Measurements from ENCODE around the gene DDX1. TPM values are rescaled to one million over a fixed set of nuclear protein-coding genes. Genes with fewer than 3 reads are reported as not detected.
"Not testable (repeated sequence)": the region's sequence is repeated elsewhere in the genome, so short reads cannot be mapped to it uniquely, and the experiment has no call there.

DDX1 gene
- 90.9 TPM for total RNA-seq
- long read RNA-seq, transcript DDX1-201 (26 exons, 2,739 nt): major isoform, 189 of 254 reads
- long read RNA-seq, partial matches to known transcripts: 48 of 254 reads
- long read RNA-seq, other reads (novel, unspliced or antisense): 17 of 254 reads

DNA sequence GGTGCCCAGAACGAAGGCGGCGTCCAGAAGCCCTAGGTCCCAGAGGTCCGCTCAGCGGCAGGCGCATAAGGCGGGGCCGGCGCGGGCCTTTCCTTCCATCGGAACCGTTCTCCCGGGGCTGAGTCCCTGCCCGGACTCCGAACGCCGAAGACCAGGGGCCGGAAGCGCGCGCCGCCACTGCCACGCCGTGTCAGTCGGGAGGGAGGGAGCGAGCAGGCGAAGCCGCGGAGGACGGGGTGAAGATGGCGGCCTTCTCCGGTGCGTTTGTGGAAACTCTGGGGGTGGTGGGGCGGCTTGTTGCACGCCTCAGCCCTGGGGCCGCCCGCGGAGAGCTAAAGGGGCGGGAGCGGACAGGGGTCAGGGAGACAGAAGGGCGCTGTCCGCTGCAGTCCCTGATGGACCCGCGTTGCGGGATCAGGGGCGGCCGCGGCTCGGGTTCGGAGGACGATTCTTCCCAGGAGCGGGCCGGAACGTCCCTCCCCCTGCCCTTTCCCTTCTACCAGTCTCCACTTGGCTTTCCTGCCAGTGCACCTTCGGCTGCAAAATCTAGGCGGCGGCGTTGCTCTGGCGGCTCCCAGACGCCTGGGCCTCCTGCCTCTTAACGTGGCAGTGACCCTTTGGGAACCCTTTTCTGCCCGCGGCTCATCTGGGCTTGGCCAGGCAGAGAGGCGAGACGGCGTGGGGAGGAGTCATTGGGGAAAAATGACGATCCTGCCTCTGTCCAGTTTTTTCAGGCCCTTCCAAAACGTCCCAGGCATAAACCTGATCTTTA, at the start of gene DDX1:
TSS of gene DDX1 (plus strand) at position 177 of the 772 bp plus-strand sequence. CDS start at position 243, 66 bp downstream.
- DNase-seq (ENCODE audit: low spot score): peak; percentile 96

DNA sequence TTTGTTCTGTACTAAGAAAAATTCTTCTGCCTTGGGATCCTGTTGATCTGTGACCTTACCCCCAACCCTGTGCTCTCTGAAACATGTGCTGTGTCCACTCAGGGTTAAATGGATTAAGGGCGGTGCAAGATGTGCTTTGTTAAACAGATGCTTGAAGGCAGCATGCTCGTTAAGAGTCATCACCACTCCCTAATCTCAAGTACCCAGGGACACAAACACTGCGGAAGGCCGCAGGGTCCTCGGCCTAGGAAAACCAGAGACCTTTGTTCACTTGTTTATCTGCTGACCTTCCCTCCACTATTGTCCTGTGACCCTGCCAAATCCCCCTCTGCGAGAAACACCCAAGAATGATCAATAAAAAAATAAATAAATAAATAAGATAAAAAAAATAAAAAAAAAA, 49.4 kb upstream of the DDX1 start:
- not testable (repeated sequence) for DNase-seq (ENCODE audit: low spot score)

DNA sequence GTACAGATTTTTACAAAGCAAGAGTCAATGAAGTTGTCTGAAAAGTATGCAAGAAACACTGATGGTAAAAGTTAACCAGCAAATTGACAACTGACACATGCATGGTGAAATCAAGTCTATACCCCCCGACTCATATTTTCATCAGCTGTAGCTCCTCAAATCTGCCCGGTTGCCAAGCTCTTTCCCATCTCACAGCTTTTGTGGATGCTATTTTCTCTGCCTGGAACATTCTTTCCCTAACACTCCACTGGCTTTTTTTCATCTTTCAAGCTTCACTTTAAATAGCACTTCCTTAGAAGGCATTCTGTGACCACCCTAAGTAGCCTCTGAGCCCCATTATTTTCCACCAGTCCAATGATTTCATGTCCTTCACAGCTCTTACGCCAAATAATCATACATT, 48.6 kb upstream of the DDX1 start:
- DNase-seq (ENCODE audit: low spot score): no peak

DNA sequence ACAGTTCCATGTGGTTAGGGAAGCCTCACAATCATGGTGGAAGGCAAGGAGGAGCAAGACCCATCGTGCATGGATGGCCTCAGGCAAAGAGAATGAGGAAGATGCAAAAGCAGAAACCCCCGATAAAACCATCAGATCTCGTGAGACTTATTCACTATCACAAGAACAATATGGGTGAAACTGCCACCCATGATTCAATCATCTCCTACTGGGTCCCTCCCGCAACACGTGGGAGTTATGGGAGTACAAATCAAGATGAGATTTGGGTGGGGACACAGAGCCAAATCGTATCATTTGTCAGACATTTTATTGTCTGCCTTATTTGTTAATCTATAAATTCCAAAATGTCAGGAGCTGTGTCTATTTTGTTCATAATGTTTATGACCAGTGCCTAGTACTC, 48.1 kb upstream of the DDX1 start:
- DNase-seq (ENCODE audit: low spot score): no peak

GRCh38 chr2:15544227-15544626, 47.4 kb upstream of the DDX1 start:
- DNase-seq (ENCODE audit: low spot score): no peak

DNA sequence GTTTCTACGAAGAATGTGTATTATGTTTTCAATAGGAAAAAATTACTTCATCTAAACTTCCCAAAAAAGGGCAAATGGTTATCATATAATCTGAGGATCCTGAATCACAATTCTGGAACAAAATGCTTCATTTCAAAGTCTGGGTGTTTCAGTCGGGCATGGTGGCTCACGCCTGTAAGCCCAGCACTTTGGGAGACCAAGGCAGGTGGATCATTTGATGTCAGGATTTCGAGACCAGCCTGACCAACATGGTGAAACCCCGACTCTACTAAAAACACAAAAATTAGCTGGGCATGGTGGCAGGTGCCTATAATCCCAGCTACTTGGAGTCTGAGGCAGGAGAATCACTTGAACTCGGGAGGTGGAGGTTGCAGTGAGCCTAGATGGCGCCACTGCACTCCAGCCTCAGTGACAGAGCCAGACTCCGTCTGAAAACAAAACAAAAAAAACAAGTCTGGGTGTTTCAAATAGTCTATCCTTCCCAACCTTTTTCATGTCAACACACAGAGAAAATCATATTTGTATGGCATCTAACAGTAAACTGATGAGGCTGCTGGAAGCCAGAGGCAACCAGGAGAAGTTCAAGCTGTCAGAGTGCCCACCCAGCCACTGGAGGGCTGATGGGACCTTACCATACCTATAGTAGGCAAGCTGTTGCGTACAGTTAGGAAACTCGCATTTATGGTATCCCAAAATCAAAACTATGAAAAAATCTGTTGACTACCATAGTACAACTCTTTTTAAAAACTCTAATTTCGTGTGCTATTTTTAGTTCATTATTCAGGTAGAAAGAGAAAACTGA, 45.2 kb upstream of the DDX1 start:
- no peak for DNase-seq (ENCODE audit: low spot score)

DNA sequence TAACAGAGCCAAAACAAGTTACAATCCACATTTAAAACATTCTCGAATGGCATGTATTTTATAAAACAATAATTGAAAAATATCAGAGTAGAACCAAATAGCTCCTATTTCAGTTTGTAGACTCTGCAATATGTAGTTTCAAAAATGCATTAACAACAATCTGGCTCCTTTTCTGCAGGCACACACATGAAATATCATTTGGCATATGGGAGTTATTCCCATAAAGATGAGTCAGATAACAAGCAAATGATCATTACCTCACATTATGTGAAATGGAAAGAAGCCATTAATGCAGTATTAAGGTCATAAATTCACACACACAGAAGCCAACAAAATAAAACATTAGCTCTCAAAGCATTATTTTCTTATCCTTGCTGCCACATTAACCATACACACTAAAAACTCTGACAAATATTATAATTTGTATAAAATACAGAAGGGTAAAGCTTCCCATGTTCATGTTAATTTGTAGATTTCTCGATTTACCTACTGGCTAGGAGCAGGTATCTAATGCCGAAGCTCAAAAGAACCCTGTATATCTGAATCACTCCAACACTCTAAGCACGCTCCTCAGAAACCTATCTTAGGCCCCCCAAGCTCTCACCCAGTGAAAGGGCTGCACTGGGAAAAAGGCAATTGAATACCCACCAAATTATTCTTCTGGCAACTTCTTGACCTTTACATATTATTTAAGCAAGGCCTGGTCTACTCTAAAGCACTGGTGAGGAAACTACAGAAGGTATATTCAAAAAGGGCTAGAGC, 44.4 kb upstream of the DDX1 start:
- DNase-seq (ENCODE audit: low spot score): no peak

DNA sequence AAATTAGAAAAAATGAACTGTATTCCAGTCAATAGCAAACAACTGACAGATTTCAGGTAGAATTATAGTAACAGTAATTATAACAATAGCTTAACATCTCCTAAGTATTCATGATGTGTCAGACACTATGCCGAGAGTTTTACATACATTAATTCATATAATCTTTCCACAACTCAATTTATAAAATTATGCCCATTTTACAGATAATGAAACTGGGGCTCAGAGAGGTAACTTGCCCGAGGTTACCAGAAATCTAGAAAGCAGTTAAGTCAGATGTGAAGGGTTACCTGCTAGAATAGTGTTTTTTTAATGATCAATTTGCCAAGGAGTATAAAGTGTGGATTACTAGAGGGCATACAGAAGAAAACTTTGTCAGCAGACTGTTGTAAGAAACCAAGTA, 42.7 kb upstream of the DDX1 start:
- no peak for DNase-seq (ENCODE audit: low spot score)

DNA sequence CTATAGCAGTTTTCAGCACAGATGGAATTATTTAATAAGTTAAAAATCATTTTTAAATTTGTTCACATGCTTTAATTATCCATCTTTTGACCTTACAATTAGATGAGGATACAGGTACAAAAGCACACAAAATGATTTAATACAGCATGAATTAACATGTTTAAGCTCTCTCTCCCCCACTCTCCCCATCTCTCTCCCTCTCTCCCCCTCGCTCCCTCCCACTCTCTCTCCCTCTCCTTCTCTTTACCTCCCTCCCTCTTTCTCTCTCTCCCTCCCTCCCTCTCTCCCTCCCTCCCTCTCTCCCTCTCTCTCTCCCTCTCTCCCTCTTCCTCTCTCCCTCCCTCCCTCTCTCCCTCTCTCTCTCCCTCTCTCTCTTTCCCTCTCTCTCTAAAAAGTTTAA, 38.1 kb upstream of the DDX1 start:
- no peak for DNase-seq (ENCODE audit: low spot score)

DNA sequence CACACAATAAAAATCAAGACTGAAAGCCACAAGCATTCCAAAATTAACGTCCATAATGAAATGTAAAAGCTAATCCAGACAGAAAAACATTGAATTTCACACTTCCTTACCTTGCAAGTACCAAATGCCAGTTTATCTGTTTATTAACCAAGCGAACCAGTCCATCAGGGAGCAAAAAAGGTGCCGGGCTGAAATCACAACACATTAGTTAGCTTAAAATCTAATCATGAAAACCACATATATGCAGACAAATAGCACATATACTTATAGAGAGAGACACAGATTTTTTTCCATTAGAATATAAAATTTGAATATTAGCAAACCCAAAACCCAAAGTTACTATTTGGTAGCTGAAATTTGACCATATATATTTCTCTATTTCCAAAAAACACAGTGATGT, 37.7 kb upstream of the DDX1 start:
- no peak for DNase-seq (ENCODE audit: low spot score)

DNA sequence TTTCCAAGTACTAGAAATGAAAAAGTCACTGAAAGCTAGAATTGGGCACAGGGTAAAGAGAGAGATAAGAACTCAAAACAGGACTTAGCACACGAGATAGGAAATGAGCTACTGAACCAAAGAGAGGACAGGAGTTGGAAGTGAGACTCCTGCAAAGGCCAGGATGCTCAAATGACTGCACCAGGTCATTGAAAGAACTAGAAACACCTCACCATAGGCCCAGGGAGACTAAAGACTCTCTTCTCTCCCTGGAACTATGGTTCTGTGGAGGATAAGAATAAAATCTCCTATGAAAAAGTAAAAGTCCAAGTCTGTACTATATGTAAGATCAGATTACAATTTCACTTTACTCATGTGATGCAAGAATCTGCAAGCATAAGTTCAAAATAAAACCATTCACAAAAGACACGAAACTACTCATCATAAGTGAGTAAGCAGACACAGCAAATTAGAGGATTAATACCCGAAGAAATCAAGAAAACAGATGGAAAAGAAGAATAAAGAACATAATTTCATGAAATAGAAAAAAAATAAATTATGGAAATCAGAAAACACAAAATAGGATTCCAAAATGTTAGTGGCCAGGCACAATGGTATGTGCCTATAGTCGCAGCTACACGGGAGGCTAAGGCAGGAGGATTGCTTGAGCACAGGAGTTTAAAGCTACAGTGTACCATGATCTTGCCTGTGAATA, 37.0 kb upstream of the DDX1 start:
- no peak for DNase-seq (ENCODE audit: low spot score)

DNA sequence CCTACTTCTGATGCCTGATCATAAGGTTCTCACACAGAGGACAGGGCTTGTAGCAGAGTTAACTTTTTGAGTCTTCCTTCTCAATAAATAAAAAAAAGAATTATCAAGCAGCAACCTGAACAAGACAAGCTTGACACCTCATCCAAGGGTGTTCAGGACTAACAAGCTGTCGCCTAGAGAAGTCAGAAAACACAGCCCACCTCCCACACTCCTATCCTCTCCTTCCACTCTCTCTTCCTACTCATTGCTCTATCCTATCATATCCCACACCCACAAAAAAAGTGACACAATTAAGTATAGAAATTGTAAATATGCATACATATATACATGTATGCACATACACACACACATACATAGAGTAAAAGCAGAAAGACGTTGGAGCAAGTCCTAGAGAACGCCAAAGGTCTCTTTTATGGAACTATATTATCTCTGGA, 35.9 kb upstream of the DDX1 start:
- no peak for DNase-seq (ENCODE audit: low spot score)

- no peak for DNase-seq (ENCODE audit: low spot score)
Measured at GRCh38 chr2:15556311-15556930, 35.2 kb upstream of the DDX1 start.

DNA sequence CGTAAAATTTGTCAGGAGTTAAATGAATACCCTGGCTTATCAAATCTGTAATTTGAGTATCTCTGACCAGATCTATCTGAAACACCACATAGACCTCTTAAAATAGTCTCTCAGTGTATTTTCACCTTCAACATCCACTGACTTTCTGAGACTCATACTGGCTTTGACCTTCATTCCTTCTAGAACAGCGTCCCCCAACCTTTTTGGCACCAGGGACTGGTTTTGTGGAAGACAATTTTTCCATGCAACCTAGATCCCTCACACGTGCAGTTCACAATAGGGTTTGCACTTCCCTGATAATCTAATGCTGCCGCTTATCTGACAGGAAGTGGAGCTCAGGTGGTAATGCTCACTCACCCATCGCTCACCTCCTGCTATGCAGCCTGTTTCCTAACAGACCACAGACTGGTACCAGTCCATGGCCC, 33.8 kb upstream of the DDX1 start:
- DNase-seq (ENCODE audit: low spot score): no peak

DNA sequence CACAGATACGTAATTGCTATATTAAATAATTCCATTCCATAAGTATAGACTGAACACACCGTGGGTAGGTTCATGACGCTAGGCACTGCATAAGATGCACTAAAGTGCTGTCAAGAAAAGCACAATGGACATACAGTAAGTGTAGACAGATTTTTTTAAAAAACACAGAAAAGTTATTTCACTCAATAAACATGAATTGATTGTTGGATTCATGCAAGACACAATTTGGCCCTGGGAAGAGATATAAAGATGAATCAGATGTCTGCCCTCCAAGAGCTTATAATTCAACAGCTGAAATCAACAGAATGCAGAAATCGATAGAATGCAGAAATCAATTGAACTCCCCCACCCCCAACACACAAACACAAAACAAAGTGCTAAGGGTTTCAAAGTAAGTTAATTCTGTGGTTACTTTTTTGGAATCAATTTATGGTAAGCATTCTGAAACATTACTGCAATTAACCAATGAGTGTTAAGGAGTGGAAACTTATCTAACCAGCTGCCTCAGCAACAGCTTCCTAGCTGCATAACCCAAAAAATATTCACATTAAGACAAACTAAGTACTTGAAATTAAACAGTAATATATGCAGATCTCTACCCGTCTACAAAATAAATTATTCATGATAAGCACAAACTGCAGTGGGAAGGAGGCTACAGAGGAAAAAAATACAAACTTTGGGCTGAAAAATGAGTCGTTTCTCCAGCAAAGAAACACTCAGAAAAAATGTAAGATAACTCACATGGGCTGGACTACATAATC, 32.1 kb upstream of the DDX1 start:
- DNase-seq (ENCODE audit: low spot score): no peak

GRCh38 chr2:15560140-15560987, 31.3 kb upstream of the DDX1 start:
- DNase-seq (ENCODE audit: low spot score): no peak

DNA sequence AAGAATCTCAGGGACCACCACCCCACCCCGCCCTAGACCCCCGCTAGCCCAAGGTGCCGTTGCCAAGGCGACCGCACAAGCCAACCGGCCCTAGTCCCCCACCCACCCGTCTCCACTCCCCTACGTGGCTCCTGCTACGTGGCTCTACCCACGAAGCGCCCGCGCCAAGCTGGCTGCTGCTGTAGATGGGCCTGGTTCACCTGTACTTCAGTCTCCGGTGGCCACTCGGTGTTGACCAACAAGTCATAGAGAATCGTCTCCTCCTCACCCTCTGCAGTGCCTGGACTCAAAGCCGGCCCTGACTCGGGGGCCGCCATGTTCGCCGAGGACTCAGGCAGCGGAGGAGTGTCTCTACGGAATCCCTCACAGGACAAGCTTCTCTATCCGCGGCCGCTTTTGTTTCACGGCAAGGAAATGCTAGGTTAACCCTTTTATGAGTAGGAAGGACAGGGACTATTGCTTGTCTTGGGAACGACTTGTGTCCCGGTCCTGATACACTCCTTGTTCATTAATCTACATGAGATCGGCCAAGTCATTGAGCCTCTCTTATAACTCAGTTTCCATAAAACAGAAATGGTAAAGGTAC, 30.6 kb upstream of the DDX1 start, which contains the start of gene NBAS:
TSS of gene NBAS (minus strand) at position 347 of the 586 bp plus-strand sequence. CDS start at position 317, 30 bp downstream.
- DNase-seq (ENCODE audit: low spot score): peak; percentile 91

Data from mesenteric fat pad (tissue), 1 donor.